Endothelial cell of umbilical vein (primary cell): ENCODE data around the gene LACTB. TPM values are rescaled to one million over a fixed set of nuclear protein-coding genes. Genes with fewer than 3 reads are reported as not detected.
A peak's percentile ranks its signal among the peaks of the same experiment; 100 is the strongest.

Experiments
- BruUV-seq: library from RNA; stranded (reverse); fragments of 400-500 nt; replicated peaks from 2 replicates; lab custom pipeline; 2021; lab: Mats Ljungman, UMichigan
- CTCF ChIA-PET: fragments of 300-600, 350-600 bp; sonication (Branson Sonifier 250); formaldehyde crosslinking; loops from one replicate; lab custom pipeline; 2021; ENCODE audit warnings: antibody characterized with exemption, inconsistent platforms; lab: Charles Lee
- POLR2A ChIA-PET: fragments of 300-600, 350-600 bp; sonication (Branson Sonifier 250); formaldehyde crosslinking; loops from one replicate; lab custom pipeline; 2021; ENCODE audit warnings: antibody characterized with exemption, inconsistent platforms; lab: Charles Lee
- DNase-seq: peaks from one replicate; pipeline ENCODE4 v3.0.0-alpha.2; 2011; ENCODE audit warnings: low read depth, low spot score
- FAIRE-seq: peaks from 2 replicates; lab custom pipeline; 2011; peaks lifted over from hg19 to GRCh38; lab: Jason Lieb, UNC
- H2AFZ ChIP-seq: 2 replicates; pipeline ENCODE4 v1.6.0; 2012; ENCODE audit warnings: low read depth, low read length, control low read depth, inconsistent platforms
- H3K27ac ChIP-seq: 2 replicates; pipeline ENCODE4 v1.5.1; 2011; ENCODE audit warnings: low read depth, mild to moderate bottlenecking, control low read depth, low read length, moderate library complexity; ENCODE audit not compliant: insufficient read depth
- H3K27me3 ChIP-seq, 2 experiments: 2 replicates each; pipeline versions ENCODE4 v1.6.0 to v1.6.1; 2011; ENCODE audit warnings: low read length in 2 of 2, mixed read lengths in 1 of 2; ENCODE audit not compliant: control insufficient read depth in 2 of 2, insufficient read depth in 2 of 2
- H3K36me3 ChIP-seq, 2 experiments: 2 replicates in 1 of 2; 3 replicates in 1 of 2; pipeline ENCODE4 v1.5.1; 2011; ENCODE audit warnings: low read length in 2 of 2, mild to moderate bottlenecking in 1 of 2, moderate library complexity in 1 of 2; ENCODE audit not compliant: control insufficient read depth in 2 of 2, insufficient read depth in 2 of 2; ENCODE audit errors: extremely low read depth in 1 of 2
- H3K4me1 ChIP-seq: 3 replicates; pipeline ENCODE4 v1.5.1; 2011; ENCODE audit warnings: mild to moderate bottlenecking, low read length; ENCODE audit not compliant: control insufficient read depth, insufficient read depth; ENCODE audit errors: extremely low read depth
- H3K4me2 ChIP-seq: 2 replicates; pipeline ENCODE4 v1.6.1; 2011; ENCODE audit warnings: low read length, control low read depth, mixed read lengths; ENCODE audit not compliant: insufficient read depth
- H3K4me3 ChIP-seq, 3 experiments: fragments of 200-600 bp in 1 of 3; sonication (generic), shearing (Covaris generic) in 1 of 3; replicated peaks in 1 of 3; 2 replicates each; pipeline ENCODE4 v1.5.1; 2011 to 2016; ENCODE audit warnings: control low read depth in 3 of 3, low read length in 3 of 3, mild to moderate bottlenecking in 2 of 3, inconsistent platforms in 1 of 3, low read depth in 1 of 3, moderate library complexity in 1 of 3; ENCODE audit not compliant: insufficient read depth in 1 of 3
- H3K79me2 ChIP-seq: 2 replicates; pipeline ENCODE4 v1.6.0; 2012; ENCODE audit warnings: low read length, inconsistent platforms; ENCODE audit not compliant: control insufficient read depth, insufficient read depth
- H3K9ac ChIP-seq: replicated peaks from 2 replicates; pipeline ENCODE3; 2011; ENCODE audit warnings: low read length, control low read depth; ENCODE audit not compliant: insufficient read depth; ENCODE audit errors: extremely low read depth
- H3K9me1 ChIP-seq: replicated peaks from 3 replicates; pipeline ENCODE4 v1.6.0; 2011; ENCODE audit warnings: mild to moderate bottlenecking, low read length; ENCODE audit not compliant: control insufficient read depth, insufficient read depth; ENCODE audit errors: extremely low read depth
- H3K9me3 ChIP-seq: replicated peaks from 2 replicates; pipeline ENCODE4 v1.5.1; 2012; ENCODE audit warnings: low read length, inconsistent platforms; ENCODE audit not compliant: control insufficient read depth, insufficient read depth
- H4K20me1 ChIP-seq: replicated peaks from 2 replicates; pipeline ENCODE3; 2011; ENCODE audit warnings: mild to moderate bottlenecking, low read length; ENCODE audit not compliant: control insufficient read depth, insufficient read depth; ENCODE audit errors: extremely low read depth
- CTCF ChIP-seq, 2 donors: IDR thresholded peaks; 1 replicate in 1 of 2; 2 replicates in 1 of 2; pipeline ENCODE4 v1.5.1; 2011; ENCODE audit warnings: low read length in 2 of 2, mild to moderate bottlenecking in 2 of 2, moderate library complexity in 2 of 2, control low read depth in 1 of 2, inconsistent platforms in 1 of 2, low read depth in 1 of 2; ENCODE audit not compliant: insufficient read depth in 1 of 2; ENCODE audit errors: extremely low read depth in 1 of 2
- EZH2 ChIP-seq: IDR thresholded peaks from 2 replicates; pipeline ENCODE4 v1.6.1; 2012; ENCODE audit warnings: borderline replicate concordance, low read depth, mild to moderate bottlenecking, moderate library complexity, low read length, inconsistent platforms; ENCODE audit not compliant: severe bottlenecking
- FOS ChIP-seq: IDR thresholded peaks from 2 replicates; pipeline ENCODE4 v1.6.1; 2011; ENCODE audit warnings: mild to moderate bottlenecking, low read length, moderate library complexity, borderline replicate concordance; ENCODE audit not compliant: insufficient read depth
- GATA2 ChIP-seq: IDR thresholded peaks from 2 replicates; pipeline ENCODE4 v1.7.0; 2011; ENCODE audit warnings: low read depth, mild to moderate bottlenecking, moderate library complexity, mixed read lengths, low read length; ENCODE audit not compliant: insufficient read length, insufficient read depth
- JUN ChIP-seq: IDR thresholded peaks from 2 replicates; pipeline ENCODE4 v1.6.1; 2011; ENCODE audit warnings: borderline replicate concordance, low read depth; ENCODE audit not compliant: insufficient read length, insufficient read depth
- MAX ChIP-seq: IDR thresholded peaks from 2 replicates; pipeline ENCODE4 v1.6.1; 2011; ENCODE audit not compliant: insufficient read depth, insufficient read length
- MYC ChIP-seq: IDR thresholded peaks from one replicate; pipeline ENCODE4 v1.6.1; 2011; ENCODE audit warnings: mild to moderate bottlenecking, low read depth, low read length
- POLR2A ChIP-seq: IDR thresholded peaks from 2 replicates; pipeline ENCODE4 v1.6.1; 2012; ENCODE audit warnings: low read depth, mild to moderate bottlenecking, control low read depth, low read length
- POLR2AphosphoS5 ChIP-seq: IDR thresholded peaks from 2 replicates; pipeline ENCODE4 v1.6.1; 2012; ENCODE audit warnings: low read depth, mild to moderate bottlenecking, control low read depth, low read length, moderate library complexity; ENCODE audit not compliant: insufficient read depth
- dilution Hi-C: fragments of 300-500 bp; cut with MboI; formaldehyde crosslinking; loops from one replicate; pipeline ENCODE4 v1.15.0; 2019; ENCODE audit warnings: low sequenced_read_pairs; ENCODE audit not compliant: extremely low pct_ligation_motif_present
- intact Hi-C: fragments of 100-400 bp; cut with micrococcal nuclease; formaldehyde crosslinking; loops from one replicate; pipeline ENCODE4 v1.10.0; 2022
- polyA plus RNA-seq, 4 experiments: library from polyadenylated mRNA; depleted of rRNA in 3 of 4; stranded (reverse) in 3 of 4; unstranded in 1 of 4; fragments of >200 nt; gene quantifications; 2 replicates each; pipeline versions ENCODE4 v1.2.1 to v1.2.3, GENCODE V29; 2011 to 2012; ENCODE audit warnings: missing spikeins in 1 of 4
- total RNA-seq: library from RNA; stranded (reverse); gene quantifications from 2 replicates; pipeline ENCODE4 v1.2.3, GENCODE V29; 2021

The LACTB gene
- total and polyA plus RNA-seq, 2 donors (not counting 3 experiments of a cell fraction or from before 2014, with no cell fraction given), result 14.0 to 26.1 TPM

GRCh38 chr15:63190769-63191649 lies 69.3 kb downstream of the LACTB start:
- Histone ChIP-seq H3K4me1 (peaks cover 34% of the 10 kb centered on the region), H3K9me1 (no peaks in the 10 kb centered on the region), H3K4me3 (peak overlapping the region in 2 of 3 experiments; percentile 74 to 88), H2AFZ (no peak overlapping the region), H3K27ac (peak overlapping the region; percentile 6), H3K27me3 (no peaks in the 10 kb centered on the region), H3K9me3 (no peaks in the 10 kb centered on the region), H3K9ac (no peak overlapping the region), H3K36me3 (no peaks in the 10 kb centered on the region), H3K4me2 (peak overlapping the region; percentile 94), H3K79me2 (peaks cover 65% of the 10 kb centered on the region), H4K20me1 (peaks cover 2% of the 10 kb centered on the region)
- intact Hi-C loops (loop anchor here (1.0 to 2.0 kb wide), 2 partner anchors 22 to 42 kb away; no protein-coding TSS in a partner anchor), dilution Hi-C loops (no loop called here)
- TF ChIP-seq MAX (no peak), MYC (no peak), FOS (no peak), POLR2A (no peak), EZH2 (no peak), JUN (no peak), CTCF (IDR thresholded peaks at IDR 0.05; ENCODE audit: extremely low read depth in 1 of 2, insufficient read depth in 1 of 2, low read depth in 1 of 2, low read length in 2 of 2) (no peak), GATA2 (no peak), POLR2AphosphoS5 (no peak)
- BruUV-seq, result TSS peak; percentile 28
- peak; percentile 51 for DNase-seq
- ChIA-PET CTCF (interaction anchor here (0.9 to 2.3 kb wide), 7 partner anchors 12 to 212 kb away, joined by 3 to 13 read pairs (median 4); no protein-coding TSS in a partner anchor), POLR2A (no interaction called here)
- FAIRE-seq, result peak; percentile 63

Other genes starting within 250 kb of the LACTB start
- 558 and 678 TPM in 2 replicates for gene TPM1, start 79.1 kb upstream of the LACTB start, total RNA-seq
- 518 and 528 TPM in 2 replicates for gene TPM1, start 79.1 kb upstream of the LACTB start, polyA plus RNA-seq
- 338 and 345 TPM in 2 replicates for gene RPS27L, start 35.6 kb downstream of the LACTB start, total RNA-seq
- 163 and 170 TPM in 2 replicates for gene RPS27L, start 35.6 kb downstream of the LACTB start, polyA plus RNA-seq
- 50.3 and 52.5 TPM in 2 replicates for gene RAB8B, start 67.7 kb downstream of the LACTB start, total RNA-seq
- 7.5 and 10.4 TPM in 2 replicates for gene RAB8B, start 67.7 kb downstream of the LACTB start, polyA plus RNA-seq
- 24.6 and 28.8 TPM in 2 replicates for gene APH1B, start 155.7 kb downstream of the LACTB start, total RNA-seq
- 14.0 and 14.6 TPM in 2 replicates for gene APH1B, start 155.7 kb downstream of the LACTB start, polyA plus RNA-seq